ENCODE results near the gene BMF. TPM values are rescaled to one million over a fixed set of nuclear protein-coding genes. Genes with fewer than 3 reads are reported as not detected.

BMF gene
- polyA plus RNA-seq, 1 donor from 2014 or later = 5.8 TPM

GRCh38 chr15:40102897-40103858 lies 5.5 kb downstream of the BMF start:
- H3K9ac ChIP-seq (ENCODE audit: low read length) = no peak overlapping the region
- H3K9me2 ChIP-seq (ENCODE audit: insufficient read depth, low read length) = no peaks in the 10 kb centered on the region
- H3K4me2 ChIP-seq (ENCODE audit: low read length) = no peak overlapping the region
- H3K36me3 ChIP-seq (ENCODE audit: insufficient read depth, low read length) = no peaks in the 10 kb centered on the region
- H2AFZ ChIP-seq (ENCODE audit: low read depth, low read length) = no peak overlapping the region
- TF ChIP-seq EP300 (conservative IDR thresholded peaks at IDR 0.05; ENCODE audit: poor library complexity, severe bottlenecking) (no peak), RAD21 (conservative IDR thresholded peaks at IDR 0.05) (no peak), TAF1 (IDR thresholded peaks at IDR 0.05; ENCODE audit: low read depth) (no peak), CTCF (IDR thresholded peaks at IDR 0.05; ENCODE audit: poor library complexity, severe bottlenecking) (no peak), POLR2AphosphoS5 (IDR thresholded peaks at IDR 0.05) (no peak), MXI1 (conservative IDR thresholded peaks at IDR 0.05; ENCODE audit: poor library complexity, severe bottlenecking) (no peak)
- H3K79me2 ChIP-seq (replicated peaks; ENCODE audit: insufficient read depth, low read length) = no peaks in the 10 kb centered on the region
- no peaks in the 10 kb centered on the region for H3K27me3 ChIP-seq (ENCODE audit: insufficient read depth, low read depth, low read length)
- H3K27ac ChIP-seq (ENCODE audit: low read length) = no peak overlapping the region
- no peaks in the 10 kb centered on the region for H3K9me3 ChIP-seq (ENCODE audit: low read length)
- no peak overlapping the region for H3K4me3 ChIP-seq (ENCODE audit: low read length)
- H4K20me1 ChIP-seq (ENCODE audit: insufficient read depth) = no peaks in the 10 kb centered on the region
- H3F3A ChIP-seq (ENCODE audit: insufficient read depth, low read length, poor library complexity, severe bottlenecking) = no peaks in the 10 kb centered on the region

- Histone ChIP-seq H3K4me3 (ENCODE audit: low read length) (no peak overlapping the region), H3F3A (ENCODE audit: insufficient read depth, low read length, poor library complexity, severe bottlenecking) (no peaks in the 10 kb centered on the region), H3K9me2 (ENCODE audit: insufficient read depth, low read length) (no peaks in the 10 kb centered on the region), H3K9ac (ENCODE audit: low read length) (no peak overlapping the region), H3K27ac (ENCODE audit: low read length) (no peak overlapping the region), H4K20me1 (ENCODE audit: insufficient read depth) (no peaks in the 10 kb centered on the region), H3K36me3 (ENCODE audit: insufficient read depth, low read length) (no peaks in the 10 kb centered on the region), H3K4me2 (ENCODE audit: low read length) (no peak overlapping the region), H3K79me2 (replicated peaks; ENCODE audit: insufficient read depth, low read length) (no peaks in the 10 kb centered on the region), H3K9me3 (ENCODE audit: low read length) (no peaks in the 10 kb centered on the region), H3K27me3 (ENCODE audit: insufficient read depth, low read depth, low read length) (no peaks in the 10 kb centered on the region), H2AFZ (ENCODE audit: low read depth, low read length) (no peak overlapping the region)
- no peak for TF ChIP-seq MXI1 (conservative IDR thresholded peaks at IDR 0.05; ENCODE audit: poor library complexity, severe bottlenecking)
- TF ChIP-seq CTCF (IDR thresholded peaks at IDR 0.05; ENCODE audit: poor library complexity, severe bottlenecking) = no peak
- no peak for TF ChIP-seq POLR2AphosphoS5 (IDR thresholded peaks at IDR 0.05)
- TF ChIP-seq TAF1 (IDR thresholded peaks at IDR 0.05; ENCODE audit: low read depth) = no peak
- no peak for TF ChIP-seq SMC3 (conservative IDR thresholded peaks at IDR 0.05; ENCODE audit: poor library complexity)
- TF ChIP-seq EP300 (conservative IDR thresholded peaks at IDR 0.05; ENCODE audit: poor library complexity, severe bottlenecking) = no peak
- no peak for TF ChIP-seq RAD21 (conservative IDR thresholded peaks at IDR 0.05)
- no peak for TF ChIP-seq REST (IDR thresholded peaks at IDR 0.05; ENCODE audit: borderline replicate concordance)
- no peak for TF ChIP-seq EZH2 (IDR thresholded peaks at IDR 0.05; ENCODE audit: borderline replicate concordance, insufficient read depth, low read length, poor library complexity, severe bottlenecking)
These were observed 7.5 kb downstream of the BMF start for GRCh38 chr15:40100947-40101905.
